Testis (tissue), 3 donors: Measurements from ENCODE around the gene S100A5. TPM values are rescaled to one million over a fixed set of nuclear protein-coding genes. Genes with fewer than 3 reads are reported as not detected.
"Not testable (repeated sequence)": the region's sequence is repeated elsewhere in the genome, so short reads cannot be mapped to it uniquely, and the experiment has no call there.

ENCODE experiments used
- DNase-seq: peaks from one replicate; pipeline ENCODE4 v3.0.0-alpha.2; 2019
- H3K27ac ChIP-seq, 2 donors: fragments of 200-600 bp; sonication (generic); one replicate each; pipeline ENCODE4 v1.5.1; 2019
- H3K27me3 ChIP-seq: fragments of 200-600 bp; sonication (generic); one replicate; pipeline ENCODE4 v1.5.1; 2019
- H3K36me3 ChIP-seq: fragments of 200-600 bp; sonication (generic); one replicate; pipeline ENCODE4 v1.5.1; 2017; ENCODE audit warnings: low read depth; ENCODE audit errors: missing control alignments
- H3K4me1 ChIP-seq: fragments of 200-600 bp; sonication (generic); one replicate; pipeline ENCODE4 v1.5.1; 2019
- H3K4me3 ChIP-seq, 2 donors: fragments of 200-600 bp; sonication (generic); one replicate each; pipeline ENCODE4 v1.5.1; 2017 to 2019
- H3K9me3 ChIP-seq: fragments of 200-600 bp; sonication (generic); one replicate; pipeline ENCODE4 v1.5.1; 2017
- POLR2A ChIP-seq: fragments of 450-650 bp; IDR thresholded peaks from one replicate; pipeline ENCODE4 v1.6.1; 2017; ENCODE audit warnings: antibody characterized with exemption, mild to moderate bottlenecking, moderate library complexity
- WGBS, 2 donors: methylation state at CpG; one replicate each; pipeline ENCODE4 v1.1.5; 2018; 5-methylcytosine and 5-hydroxymethylcytosine counted together
- intact Hi-C: fragments of 100-400 bp; cut with DNase I; formaldehyde crosslinking; loops from one replicate; pipeline ENCODE4 v1.15.1; 2023; ENCODE audit warnings: low total_unique reads
- polyA plus RNA-seq: library from polyadenylated mRNA; stranded (reverse); fragments of 350-450 nt; fragmentation: Illumina TruSeq; extraction: RNeasy Lipid Tissue Mini Kit (QIAGEN cat#74804); gene quantifications from one replicate; pipeline ENCODE4 v1.2.3, GENCODE V29; 2014; ENCODE audit warnings: low read depth, low replicate concordance; ENCODE audit not compliant: insufficient read depth
- total RNA-seq, 2 donors: library from RNA; depleted of rRNA; stranded (reverse); fragments of >200 nt; gene quantifications; one replicate each; pipeline ENCODE4 v1.2.3, GENCODE V29; 2016
- TF ChIP-seq, protein P1 (sequence below), 3 experiments: fragments of 450-650 bp in 2 of 3; fragments of 200-600 bp in 1 of 3; sonication (generic) in 1 of 3; IDR thresholded peaks; one replicate each; pipeline ENCODE4 v1.5.1; 2016 to 2019; ENCODE audit warnings: antibody characterized with exemption in 3 of 3, mild to moderate bottlenecking in 2 of 3, moderate library complexity in 1 of 3

Gene S100A5
- total and polyA plus RNA-seq, 3 donors from 2014 or later, result 1.3 TPM; not detected in 2

DNA sequence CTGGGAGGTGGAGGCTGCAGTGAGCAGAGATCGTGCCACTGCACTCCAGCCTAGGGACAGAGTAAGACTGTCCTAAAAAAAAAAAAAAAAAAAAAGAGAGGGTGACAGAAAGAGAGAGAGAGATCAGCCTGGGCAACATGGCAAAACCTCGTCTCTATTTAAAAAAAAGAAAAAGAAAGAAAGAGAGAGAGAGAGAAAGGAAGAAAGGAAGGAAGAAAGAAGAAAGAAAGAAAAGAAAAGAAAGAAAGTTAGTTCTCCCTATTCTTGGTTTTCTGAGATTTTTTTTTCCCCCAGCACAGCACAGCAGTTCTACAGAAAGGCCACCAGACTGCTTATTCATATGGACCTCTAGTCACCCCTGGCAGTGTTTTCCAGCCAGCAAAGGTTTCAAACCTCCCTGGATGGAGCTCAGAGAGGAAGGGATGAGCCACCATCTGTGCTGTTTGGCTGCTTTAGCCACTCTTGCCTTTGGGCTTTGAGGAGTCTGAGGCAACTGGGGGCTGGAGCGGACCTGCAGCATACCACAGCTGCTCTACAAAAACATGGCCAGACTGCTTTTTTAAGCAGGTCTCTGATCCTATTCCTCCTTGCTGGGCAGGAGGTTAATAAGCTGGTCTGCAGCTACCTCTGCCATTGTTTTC is 15.5 kb downstream of the S100A5 start:
- no peak overlapping the region for H3K4me3 ChIP-seq
- H3K4me1 ChIP-seq, result peaks cover 5% of the 10 kb centered on the region
- 36 to 49% methylated on average over 3 of the region's 3 CpGs for WGBS, 2 donors
- intact Hi-C loops, result no loop called here
- H3K27ac ChIP-seq, result no peak overlapping the region
- DNase-seq, result peak; percentile 41
- no peaks in the 10 kb centered on the region for H3K36me3 ChIP-seq
- no peaks in the 10 kb centered on the region for H3K27me3 ChIP-seq
- H3K9me3 ChIP-seq, result no peaks in the 10 kb centered on the region
- TF ChIP-seq POLR2A, result no peak
- TF ChIP-seq, protein P1, sequence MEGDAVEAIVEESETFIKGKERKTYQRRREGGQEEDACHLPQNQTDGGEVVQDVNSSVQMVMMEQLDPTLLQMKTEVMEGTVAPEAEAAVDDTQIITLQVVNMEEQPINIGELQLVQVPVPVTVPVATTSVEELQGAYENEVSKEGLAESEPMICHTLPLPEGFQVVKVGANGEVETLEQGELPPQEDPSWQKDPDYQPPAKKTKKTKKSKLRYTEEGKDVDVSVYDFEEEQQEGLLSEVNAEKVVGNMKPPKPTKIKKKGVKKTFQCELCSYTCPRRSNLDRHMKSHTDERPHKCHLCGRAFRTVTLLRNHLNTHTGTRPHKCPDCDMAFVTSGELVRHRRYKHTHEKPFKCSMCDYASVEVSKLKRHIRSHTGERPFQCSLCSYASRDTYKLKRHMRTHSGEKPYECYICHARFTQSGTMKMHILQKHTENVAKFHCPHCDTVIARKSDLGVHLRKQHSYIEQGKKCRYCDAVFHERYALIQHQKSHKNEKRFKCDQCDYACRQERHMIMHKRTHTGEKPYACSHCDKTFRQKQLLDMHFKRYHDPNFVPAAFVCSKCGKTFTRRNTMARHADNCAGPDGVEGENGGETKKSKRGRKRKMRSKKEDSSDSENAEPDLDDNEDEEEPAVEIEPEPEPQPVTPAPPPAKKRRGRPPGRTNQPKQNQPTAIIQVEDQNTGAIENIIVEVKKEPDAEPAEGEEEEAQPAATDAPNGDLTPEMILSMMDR (IDR thresholded peaks at IDR 0.05), result no peak

DNA sequence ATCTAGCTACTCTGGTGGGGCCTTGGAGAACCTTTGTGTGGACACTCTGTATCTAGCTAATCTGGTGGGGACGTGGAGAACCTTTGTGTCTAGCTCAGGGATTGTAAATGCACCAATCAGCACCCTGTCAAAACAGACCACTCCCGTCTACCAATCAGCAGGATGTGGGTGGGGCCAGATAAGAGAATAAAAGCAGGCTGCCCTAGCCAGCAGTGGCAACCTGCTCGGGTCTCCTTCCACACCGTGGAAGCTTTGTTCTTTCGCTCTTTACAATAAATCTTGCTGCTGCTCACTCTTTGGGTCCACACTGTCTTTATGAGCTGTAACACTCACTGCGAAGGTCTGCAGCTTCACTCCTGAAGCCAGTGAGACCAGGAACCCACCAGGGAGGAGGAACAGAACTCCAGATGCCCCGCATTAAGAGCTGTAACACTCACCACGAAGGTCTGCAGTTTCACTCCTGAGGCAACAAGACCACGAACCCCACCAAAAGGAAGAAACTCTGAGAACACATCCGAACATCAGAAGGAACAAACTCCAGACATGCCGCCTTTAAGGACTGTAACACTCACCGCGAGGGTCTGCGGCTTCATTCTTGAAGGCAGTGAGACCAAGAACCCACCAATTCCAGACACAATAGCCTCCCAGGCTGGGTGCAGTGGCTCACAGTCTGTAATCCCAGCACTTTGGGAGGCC is 18.2 kb downstream of the S100A5 start:
- intact Hi-C loops, H3K27me3 ChIP-seq, H3K9me3 ChIP-seq, H3K4me1 ChIP-seq, H3K36me3 ChIP-seq, H3K27ac ChIP-seq: not testable (repeated sequence)
- peak overlapping the region in 1 of 2 donors; percentile 44 for H3K4me3 ChIP-seq
- DNase-seq, result peak; percentile 38
- 61 to 64% methylated on average over 13 to 14 of the region's 14 CpGs for WGBS, 2 donors

DNA sequence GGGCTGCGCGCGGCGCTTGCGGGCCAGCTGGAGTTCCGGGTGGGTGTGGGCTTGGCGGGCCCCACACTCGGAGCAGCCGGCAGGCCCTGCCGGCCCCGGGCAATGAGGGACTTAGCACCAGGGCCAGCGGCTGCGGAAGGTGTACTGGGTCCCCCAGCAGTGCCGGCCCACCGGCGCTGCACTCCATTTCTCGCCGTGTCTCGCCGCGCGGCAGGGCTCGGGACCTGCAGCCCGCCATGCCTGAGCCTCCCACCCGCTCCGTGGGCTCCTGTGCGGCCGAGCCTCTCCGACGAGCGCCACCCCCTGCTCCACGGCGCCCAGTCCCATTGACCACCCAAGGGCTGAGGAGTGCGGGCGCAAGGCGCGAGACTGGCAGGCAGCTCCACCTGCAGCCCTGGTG is 18.9 kb downstream of the S100A5 start:
- H3K9me3 ChIP-seq, H3K27me3 ChIP-seq, DNase-seq, H3K4me1 ChIP-seq, H3K36me3 ChIP-seq, intact Hi-C loops, H3K27ac ChIP-seq: not testable (repeated sequence)
- H3K4me3 ChIP-seq, result peak overlapping the region; percentile 16 to 44
- 82% methylated on average over 37 of the region's 37 CpGs; no CpG with 5 or more reads in 1 of the 2 donors for WGBS, 2 donors

DNA sequence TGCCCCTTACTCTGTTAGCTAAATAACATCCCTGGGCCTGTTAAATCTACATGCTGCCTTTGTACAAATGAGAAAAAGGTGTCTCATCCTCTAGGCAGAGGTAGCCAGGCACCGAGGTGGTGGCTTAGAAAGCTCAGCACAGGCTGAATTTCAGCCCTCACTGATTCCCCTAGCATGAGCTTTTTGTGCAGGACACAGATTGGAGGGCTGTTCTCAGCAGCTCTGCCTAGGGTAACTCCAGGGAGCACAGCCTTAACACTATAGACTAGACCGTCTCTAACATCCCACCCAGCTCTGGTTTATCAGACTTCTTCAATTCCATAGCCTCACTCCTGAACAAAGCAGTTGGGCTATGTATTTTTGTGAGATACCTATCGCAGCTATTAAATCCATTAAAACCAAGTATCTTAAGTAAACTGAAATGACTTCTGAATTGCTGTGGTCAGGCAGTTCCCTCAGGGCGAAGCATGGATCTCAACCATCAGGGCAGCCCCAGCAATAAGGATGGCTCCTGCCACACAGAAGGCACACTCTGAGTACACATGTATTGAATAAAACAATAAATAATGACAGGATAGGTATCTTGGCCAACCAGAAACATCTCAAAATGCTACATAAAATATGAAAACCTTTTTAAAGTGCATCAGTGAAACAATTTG is 19.8 kb downstream of the S100A5 start:
- Histone ChIP-seq H3K36me3 (no peaks in the 10 kb centered on the region), H3K4me1 (peaks cover 1% of the 10 kb centered on the region), H3K4me3 (no peak overlapping the region), H3K27me3 (no peaks in the 10 kb centered on the region), H3K9me3 (no peaks in the 10 kb centered on the region), H3K27ac (no peak overlapping the region)
- 63 to 89% methylated on average over 4 of the region's 4 CpGs for WGBS, 2 donors
- intact Hi-C loops, result no loop called here
- DNase-seq, result no peak
- TF ChIP-seq, protein P1 (IDR thresholded peaks at IDR 0.05), result no peak
- no peak for TF ChIP-seq POLR2A

DNA sequence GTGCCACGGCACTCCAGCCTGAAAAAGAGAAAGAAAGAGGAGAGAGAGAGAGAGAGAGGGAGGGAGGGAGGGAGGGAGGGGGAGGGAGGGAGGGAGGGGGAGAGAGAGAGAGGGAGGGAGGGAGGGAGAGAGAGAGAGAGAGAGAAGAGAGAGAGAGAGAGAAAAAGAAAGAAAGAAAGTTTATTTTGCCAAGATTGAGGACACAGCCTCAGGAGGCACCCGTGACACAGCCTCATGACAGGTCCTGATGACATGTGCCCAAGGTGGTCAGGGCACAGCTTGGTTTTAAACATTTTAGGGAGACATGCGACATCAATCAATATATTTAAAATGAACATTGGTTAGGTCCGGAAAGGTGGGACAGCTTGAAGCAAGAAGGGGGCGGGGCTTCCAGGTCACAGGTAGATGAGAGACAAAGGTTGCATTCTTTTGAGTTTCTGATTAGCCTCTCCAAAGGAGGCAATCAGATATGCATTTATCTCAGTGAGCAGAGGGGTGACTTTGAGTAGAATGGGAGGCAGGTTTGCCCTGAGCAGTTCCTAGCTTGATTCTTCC is 20.5 kb downstream of the S100A5 start:
- H3K27ac ChIP-seq, H3K9me3 ChIP-seq, H3K27me3 ChIP-seq, H3K4me1 ChIP-seq, DNase-seq, H3K4me3 ChIP-seq, H3K36me3 ChIP-seq, intact Hi-C loops: not testable (repeated sequence)
- 83 to 84% methylated on average over 5 of the region's 5 CpGs for WGBS, 2 donors

DNA sequence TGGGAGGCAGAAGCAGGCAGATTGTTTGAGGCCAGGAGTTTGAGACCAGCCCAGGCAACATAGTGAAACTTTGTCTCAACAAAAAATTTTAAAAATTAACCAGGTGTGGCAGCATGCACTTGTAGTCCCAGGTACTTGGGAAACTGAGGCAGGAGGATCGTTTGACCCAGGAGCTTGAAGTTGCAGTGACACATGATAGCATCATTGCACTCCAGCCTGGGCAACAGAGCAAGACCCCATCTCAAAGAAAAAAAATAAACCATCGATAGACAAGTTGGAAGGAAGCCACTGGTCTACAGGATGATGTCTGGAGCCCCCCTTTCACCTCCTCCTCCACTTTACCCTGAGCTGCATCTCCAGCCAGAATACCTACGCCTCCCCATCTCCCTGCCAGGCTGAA is 21.5 kb downstream of the S100A5 start:
- Histone ChIP-seq H3K27me3 (no peaks in the 10 kb centered on the region), H3K27ac (no peak overlapping the region), H3K4me3 (no peak overlapping the region), H3K9me3 (no peaks in the 10 kb centered on the region), H3K4me1 (no peaks in the 10 kb centered on the region), H3K36me3 (no peaks in the 10 kb centered on the region)
- no peak for DNase-seq
- TF ChIP-seq, protein P1 (IDR thresholded peaks at IDR 0.05), result no peak
- TF ChIP-seq POLR2A, result no peak
- intact Hi-C loops, result no loop called here
- WGBS, 2 donors, result 90 to 94% methylated on average over 3 of the region's 3 CpGs
